Measurements from ENCODE around the gene FAM20B.
"Not testable (repeated sequence)": the region's sequence is repeated elsewhere in the genome, so short reads cannot be mapped to it uniquely, and the experiment has no call there.

Gene FAM20B

GRCh38 chr1:179034720-179035119 is 9.0 kb downstream of the FAM20B start:
- peaks cover 2 to 28% (median 19%) of the 10 kb centered on the region in 5 donors for H3K4me1 ChIP-seq (ENCODE audit: control insufficient read depth in 5 of 5, insufficient read depth in 5 of 5, low read length in 5 of 5)
- no peak overlapping the region for H3K9ac ChIP-seq (ENCODE audit: low read length in 5 of 5)
- no peaks in the 10 kb centered on the region for H3K9me3 ChIP-seq (ENCODE audit: control insufficient read depth in 5 of 5, low read length in 5 of 5)
- no peaks in the 10 kb centered on the region for H3K27me3 ChIP-seq (ENCODE audit: control insufficient read depth in 5 of 5, insufficient read depth in 4 of 5, low read length in 5 of 5)
- no peak overlapping the region for H3K4me3 ChIP-seq (ENCODE audit: low read depth in 1 of 5, low read length in 5 of 5)
- H3K27ac ChIP-seq (ENCODE audit: low read depth, low read length): no peak overlapping the region
- no peaks in the 10 kb centered on the region for H3K36me3 ChIP-seq (ENCODE audit: control insufficient read depth in 5 of 5, insufficient read depth in 5 of 5, low read length in 5 of 5)

DNA sequence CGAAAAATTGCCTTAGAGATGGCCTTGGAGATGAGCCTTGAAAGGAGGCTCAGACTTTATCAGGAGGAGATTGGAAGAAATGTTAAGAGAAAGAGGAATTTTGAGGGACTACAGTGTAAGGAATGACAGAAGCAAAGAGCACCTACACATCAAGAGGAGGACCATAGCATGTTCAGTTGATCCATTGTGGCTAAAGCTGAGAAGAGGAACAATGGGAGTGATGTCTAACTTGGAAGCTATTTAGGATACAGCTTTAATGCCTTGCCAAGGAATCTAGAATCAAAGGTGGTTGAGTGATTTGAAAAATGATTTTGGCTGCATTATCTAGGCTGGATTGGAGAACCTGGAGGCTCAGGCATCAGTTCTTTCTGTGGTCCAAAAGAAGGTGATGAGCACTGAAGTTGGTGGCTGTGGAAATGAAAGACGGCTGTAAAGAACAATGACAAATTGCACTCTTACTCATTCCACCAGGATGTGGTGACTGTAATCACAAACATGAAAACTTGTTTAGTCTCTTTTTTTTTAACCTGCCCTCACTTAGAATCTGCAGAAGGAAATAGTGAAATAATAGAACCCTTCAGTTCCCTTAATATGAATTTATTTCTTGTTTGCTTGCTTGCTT is 11.3 kb downstream of the FAM20B start:
- Histone ChIP-seq H3K36me3 (ENCODE audit: control insufficient read depth in 5 of 5, insufficient read depth in 5 of 5, low read length in 5 of 5) (no peaks in the 10 kb centered on the region), H3K4me3 (ENCODE audit: low read depth in 1 of 5, low read length in 5 of 5) (no peak overlapping the region), H3K27ac (ENCODE audit: low read depth, low read length) (no peak overlapping the region), H3K27me3 (ENCODE audit: control insufficient read depth in 5 of 5, insufficient read depth in 4 of 5, low read length in 5 of 5) (no peaks in the 10 kb centered on the region), H3K4me1 (ENCODE audit: control insufficient read depth in 5 of 5, insufficient read depth in 5 of 5, low read length in 5 of 5) (peaks cover 0 to 18% (median 12%) of the 10 kb centered on the region in 5 donors), H3K9me3 (ENCODE audit: control insufficient read depth in 5 of 5, low read length in 5 of 5) (no peaks in the 10 kb centered on the region), H3K9ac (ENCODE audit: low read length in 5 of 5) (no peak overlapping the region)

- Histone ChIP-seq H3K9ac (ENCODE audit: low read length in 5 of 5) (no peak overlapping the region), H3K4me3 (ENCODE audit: low read depth in 1 of 5, low read length in 5 of 5) (no peak overlapping the region), H3K9me3 (ENCODE audit: control insufficient read depth in 5 of 5, low read length in 5 of 5) (no peaks in the 10 kb centered on the region), H3K36me3 (ENCODE audit: control insufficient read depth in 5 of 5, insufficient read depth in 5 of 5, low read length in 5 of 5) (peaks cover 0 to 2% (median 0%) of the 10 kb centered on the region in 5 donors), H3K4me1 (ENCODE audit: control insufficient read depth in 5 of 5, insufficient read depth in 5 of 5, low read length in 5 of 5) (peaks cover 0 to 6% (median 5%) of the 10 kb centered on the region in 5 donors), H3K27me3 (ENCODE audit: control insufficient read depth in 5 of 5, insufficient read depth in 4 of 5, low read length in 5 of 5) (no peaks in the 10 kb centered on the region), H3K27ac (ENCODE audit: low read depth, low read length) (no peak overlapping the region)
These were observed 13.0 kb downstream of the FAM20B start for GRCh38 chr1:179038528-179039281.

- H3K27me3 ChIP-seq (ENCODE audit: control insufficient read depth in 5 of 5, insufficient read depth in 4 of 5, low read length in 5 of 5); H3K9me3 ChIP-seq (ENCODE audit: control insufficient read depth in 5 of 5, low read length in 5 of 5); H3K4me3 ChIP-seq (ENCODE audit: low read depth in 1 of 5, low read length in 5 of 5); H3K36me3 ChIP-seq (ENCODE audit: control insufficient read depth in 5 of 5, insufficient read depth in 5 of 5, low read length in 5 of 5); H3K9ac ChIP-seq (ENCODE audit: low read length in 5 of 5); H3K4me1 ChIP-seq (ENCODE audit: control insufficient read depth in 5 of 5, insufficient read depth in 5 of 5, low read length in 5 of 5); H3K27ac ChIP-seq (ENCODE audit: low read depth, low read length): not testable (repeated sequence)
These were observed 13.9 kb downstream of the FAM20B start for GRCh38 chr1:179039502-179040174.

DNA sequence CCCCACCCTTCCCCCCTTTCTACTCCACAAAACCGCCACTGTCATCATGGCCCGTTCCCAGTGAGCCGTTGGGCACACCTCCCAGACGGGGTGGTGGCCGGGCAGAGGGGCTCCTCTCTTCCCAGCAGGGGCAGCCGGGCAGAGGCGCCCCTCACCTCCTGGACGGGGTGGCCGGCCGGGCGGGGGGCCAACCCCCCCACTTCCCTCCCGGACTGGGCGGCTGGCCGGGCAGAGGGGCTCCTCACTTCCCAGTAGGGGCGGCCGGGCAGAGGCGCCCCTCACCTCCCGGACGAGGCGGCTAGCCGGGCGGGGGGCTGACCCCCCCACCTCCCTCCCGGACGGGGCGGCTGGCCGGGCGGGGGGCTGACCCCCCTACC is 14.5 kb downstream of the FAM20B start:
- not testable (repeated sequence) for H3K27me3 ChIP-seq (ENCODE audit: control insufficient read depth in 5 of 5, insufficient read depth in 4 of 5, low read length in 5 of 5); H3K4me1 ChIP-seq (ENCODE audit: control insufficient read depth in 5 of 5, insufficient read depth in 5 of 5, low read length in 5 of 5); H3K9me3 ChIP-seq (ENCODE audit: control insufficient read depth in 5 of 5, low read length in 5 of 5); H3K4me3 ChIP-seq (ENCODE audit: low read depth in 1 of 5, low read length in 5 of 5); H3K9ac ChIP-seq (ENCODE audit: low read length in 5 of 5); H3K36me3 ChIP-seq (ENCODE audit: control insufficient read depth in 5 of 5, insufficient read depth in 5 of 5, low read length in 5 of 5); H3K27ac ChIP-seq (ENCODE audit: low read depth, low read length)

DNA sequence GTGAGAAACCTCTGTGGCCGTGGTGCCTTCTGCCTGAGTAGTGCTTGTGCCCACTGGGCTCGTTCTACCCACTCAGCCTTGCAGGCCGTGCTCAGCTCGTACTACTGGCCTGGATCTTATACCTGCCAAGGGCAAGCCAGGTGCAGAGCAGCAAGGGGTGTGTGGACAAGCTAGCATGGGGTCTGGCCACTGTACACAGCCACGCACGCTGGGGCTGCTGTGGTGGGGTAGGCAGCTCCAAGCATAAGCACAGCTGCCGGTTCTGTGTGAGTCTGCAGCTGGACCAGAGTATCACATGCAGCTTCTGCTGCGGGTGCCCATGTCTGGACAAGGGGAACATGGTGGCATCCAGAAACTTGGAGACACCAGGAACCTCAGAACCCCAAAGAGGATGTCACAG is 16.4 kb downstream of the FAM20B start:
- Histone ChIP-seq H3K9me3 (ENCODE audit: control insufficient read depth in 5 of 5, low read length in 5 of 5) (no peaks in the 10 kb centered on the region), H3K36me3 (ENCODE audit: control insufficient read depth in 5 of 5, insufficient read depth in 5 of 5, low read length in 5 of 5) (peaks cover 0 to 5% (median 3%) of the 10 kb centered on the region in 5 donors), H3K27me3 (ENCODE audit: control insufficient read depth in 5 of 5, insufficient read depth in 4 of 5, low read length in 5 of 5) (no peaks in the 10 kb centered on the region), H3K4me3 (ENCODE audit: low read depth in 1 of 5, low read length in 5 of 5) (no peak overlapping the region), H3K9ac (ENCODE audit: low read length in 5 of 5) (no peak overlapping the region), H3K27ac (ENCODE audit: low read depth, low read length) (no peak overlapping the region), H3K4me1 (ENCODE audit: control insufficient read depth in 5 of 5, insufficient read depth in 5 of 5, low read length in 5 of 5) (no peaks in the 10 kb centered on the region)

DNA sequence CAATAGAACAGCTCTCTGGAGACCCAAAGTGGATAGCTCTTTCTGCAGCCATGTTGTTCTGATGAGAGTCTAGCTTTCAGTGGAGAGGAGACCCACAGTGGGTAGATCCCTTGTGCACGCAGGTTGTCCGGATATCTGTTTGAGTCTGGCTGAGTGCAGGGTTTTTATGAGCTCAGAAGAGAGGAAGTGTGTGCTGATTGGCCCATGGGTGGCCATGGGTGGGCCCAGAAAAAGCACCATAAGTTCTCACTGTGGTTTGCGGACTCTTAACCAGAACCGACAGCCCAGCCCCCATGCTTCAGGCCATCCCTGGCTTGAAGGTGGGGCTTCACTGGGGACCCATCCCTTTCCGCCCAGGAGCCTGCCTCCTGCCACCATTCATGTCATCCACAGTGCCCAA is 17.0 kb downstream of the FAM20B start:
- Histone ChIP-seq H3K27me3 (ENCODE audit: control insufficient read depth in 5 of 5, insufficient read depth in 4 of 5, low read length in 5 of 5) (no peaks in the 10 kb centered on the region), H3K9me3 (ENCODE audit: control insufficient read depth in 5 of 5, low read length in 5 of 5) (no peaks in the 10 kb centered on the region), H3K9ac (ENCODE audit: low read length in 5 of 5) (no peak overlapping the region), H3K27ac (ENCODE audit: low read depth, low read length) (no peak overlapping the region), H3K4me3 (ENCODE audit: low read depth in 1 of 5, low read length in 5 of 5) (no peak overlapping the region), H3K36me3 (ENCODE audit: control insufficient read depth in 5 of 5, insufficient read depth in 5 of 5, low read length in 5 of 5) (peaks cover 0 to 5% (median 3%) of the 10 kb centered on the region in 5 donors), H3K4me1 (ENCODE audit: control insufficient read depth in 5 of 5, insufficient read depth in 5 of 5, low read length in 5 of 5) (no peaks in the 10 kb centered on the region)

DNA sequence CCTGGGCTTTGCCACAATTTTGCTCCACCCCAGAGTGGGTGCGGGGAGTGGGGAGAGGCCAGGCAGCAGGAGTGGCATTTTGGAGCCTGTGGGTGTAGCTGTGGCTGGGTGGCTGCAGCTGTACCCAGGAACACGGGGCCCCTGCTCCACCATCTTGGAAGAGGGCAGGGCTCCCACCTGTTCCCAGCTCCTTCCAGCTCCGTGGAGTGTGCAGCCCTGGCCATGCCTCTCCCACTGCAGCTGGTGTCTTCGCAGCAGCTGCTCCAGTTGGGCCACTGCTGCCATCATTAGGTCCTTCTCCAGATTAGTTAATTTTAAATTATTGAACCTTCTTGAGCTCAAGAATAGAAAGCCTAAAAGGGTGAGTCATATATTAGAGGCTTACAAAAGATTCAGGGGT is 17.6 kb downstream of the FAM20B start:
- Histone ChIP-seq H3K9me3 (ENCODE audit: control insufficient read depth in 5 of 5, low read length in 5 of 5) (no peaks in the 10 kb centered on the region), H3K27ac (ENCODE audit: low read depth, low read length) (no peak overlapping the region), H3K9ac (ENCODE audit: low read length in 5 of 5) (no peak overlapping the region), H3K36me3 (ENCODE audit: control insufficient read depth in 5 of 5, insufficient read depth in 5 of 5, low read length in 5 of 5) (peaks cover 0 to 5% (median 3%) of the 10 kb centered on the region in 5 donors), H3K4me3 (ENCODE audit: low read depth in 1 of 5, low read length in 5 of 5) (no peak overlapping the region), H3K27me3 (ENCODE audit: control insufficient read depth in 5 of 5, insufficient read depth in 4 of 5, low read length in 5 of 5) (no peaks in the 10 kb centered on the region), H3K4me1 (ENCODE audit: control insufficient read depth in 5 of 5, insufficient read depth in 5 of 5, low read length in 5 of 5) (no peaks in the 10 kb centered on the region)

GRCh38 chr1:179043907-179044306 is 18.2 kb downstream of the FAM20B start:
- H3K4me1 ChIP-seq (ENCODE audit: control insufficient read depth in 5 of 5, insufficient read depth in 5 of 5, low read length in 5 of 5): no peaks in the 10 kb centered on the region
- peaks cover 0 to 5% (median 3%) of the 10 kb centered on the region in 5 donors for H3K36me3 ChIP-seq (ENCODE audit: control insufficient read depth in 5 of 5, insufficient read depth in 5 of 5, low read length in 5 of 5)
- H3K9ac ChIP-seq (ENCODE audit: low read length in 5 of 5): no peak overlapping the region
- H3K27me3 ChIP-seq (ENCODE audit: control insufficient read depth in 5 of 5, insufficient read depth in 4 of 5, low read length in 5 of 5): no peaks in the 10 kb centered on the region
- H3K9me3 ChIP-seq (ENCODE audit: control insufficient read depth in 5 of 5, low read length in 5 of 5): no peaks in the 10 kb centered on the region
- no peak overlapping the region for H3K27ac ChIP-seq (ENCODE audit: low read depth, low read length)
- H3K4me3 ChIP-seq (ENCODE audit: low read depth in 1 of 5, low read length in 5 of 5): no peak overlapping the region
